LNCaP clone FGC (cell line): ENCODE measurements around the gene SPEF1.

ENCODE experiments used
- DNase-seq: peaks from one replicate; pipeline ENCODE4 v3.0.0-alpha.2; 2011; ENCODE audit warnings: low read depth
- H3K4me3 ChIP-seq: 2 replicates; pipeline ENCODE4 v1.5.1; 2011; ENCODE audit warnings: mild to moderate bottlenecking, low read depth, low read length, control low read depth
- CTCF ChIP-seq: IDR thresholded peaks from 2 replicates; pipeline ENCODE4 v1.5.1; 2012; ENCODE audit warnings: mild to moderate bottlenecking; ENCODE audit not compliant: control insufficient read depth, insufficient read depth; ENCODE audit errors: extremely low read depth

The SPEF1 gene

DNA sequence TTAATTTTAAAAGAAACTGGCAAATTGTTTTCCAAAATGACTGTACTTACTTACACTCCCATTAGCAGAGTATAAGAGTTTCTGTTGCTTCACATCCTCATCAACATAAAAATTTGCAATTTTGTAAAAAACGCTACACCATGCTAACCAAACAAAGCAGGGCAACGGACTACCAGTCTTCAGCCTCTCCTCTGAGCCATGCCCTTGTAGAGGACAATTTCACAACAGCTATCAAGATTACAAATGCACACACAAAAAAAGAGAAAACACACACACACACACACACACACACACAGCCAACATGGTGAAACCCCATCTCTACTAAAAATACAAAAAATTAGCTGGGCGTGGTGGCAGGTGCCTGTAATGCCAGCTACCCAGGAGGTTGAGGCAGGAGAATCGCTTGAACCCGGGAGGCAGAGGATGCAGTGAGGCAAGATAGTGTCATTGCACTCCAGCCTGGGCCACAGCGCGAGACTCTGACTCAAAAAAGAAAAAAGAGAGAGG, 9.6 kb downstream of the SPEF1 start:
- DNase-seq = no peak
- no peak overlapping the region for H3K4me3 ChIP-seq
- TF ChIP-seq CTCF = no peak

DNA sequence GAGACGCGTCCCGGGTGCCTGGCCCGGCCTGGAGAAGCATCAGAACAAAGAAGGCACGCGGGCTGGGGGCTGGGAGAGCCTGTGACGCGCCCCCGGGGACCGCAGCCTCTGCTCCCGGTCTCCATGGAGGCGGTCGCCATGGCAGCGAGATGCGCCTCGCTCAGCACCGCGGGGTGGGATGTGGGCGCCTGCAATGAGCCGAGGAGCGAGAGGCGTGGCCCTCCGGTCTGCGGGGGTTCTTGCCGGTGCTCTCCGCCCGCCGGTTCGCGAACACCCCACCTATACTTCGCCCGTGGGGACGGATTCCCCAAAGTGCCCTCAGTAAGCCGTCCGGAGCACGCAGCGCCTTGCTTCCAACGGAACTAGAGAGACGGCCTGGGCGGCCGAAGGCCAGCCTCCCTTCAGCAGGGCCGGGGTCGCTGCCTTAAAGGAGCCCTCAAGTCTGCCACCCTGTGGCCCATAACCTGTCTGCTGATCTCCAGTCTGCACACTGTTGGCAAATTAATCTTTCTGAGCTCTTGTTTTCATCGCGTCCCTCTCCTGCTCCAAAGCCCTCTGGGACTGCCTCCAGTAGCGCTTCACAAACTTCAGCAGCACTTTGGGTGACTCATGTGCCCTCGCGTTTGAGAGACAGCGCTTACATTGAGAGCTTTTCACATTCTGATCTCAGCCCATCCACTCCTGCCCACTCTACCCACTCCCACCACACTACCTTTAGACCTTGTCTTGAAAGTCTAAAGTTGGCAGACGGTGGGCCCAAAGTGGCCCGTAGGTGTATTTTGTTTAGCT, 12.7 kb downstream of the SPEF1 start:
- H3K4me3 ChIP-seq = peak overlapping the region; percentile 82
- peak; percentile 50 for DNase-seq
- TF ChIP-seq CTCF = peak; percentile 66

DNA sequence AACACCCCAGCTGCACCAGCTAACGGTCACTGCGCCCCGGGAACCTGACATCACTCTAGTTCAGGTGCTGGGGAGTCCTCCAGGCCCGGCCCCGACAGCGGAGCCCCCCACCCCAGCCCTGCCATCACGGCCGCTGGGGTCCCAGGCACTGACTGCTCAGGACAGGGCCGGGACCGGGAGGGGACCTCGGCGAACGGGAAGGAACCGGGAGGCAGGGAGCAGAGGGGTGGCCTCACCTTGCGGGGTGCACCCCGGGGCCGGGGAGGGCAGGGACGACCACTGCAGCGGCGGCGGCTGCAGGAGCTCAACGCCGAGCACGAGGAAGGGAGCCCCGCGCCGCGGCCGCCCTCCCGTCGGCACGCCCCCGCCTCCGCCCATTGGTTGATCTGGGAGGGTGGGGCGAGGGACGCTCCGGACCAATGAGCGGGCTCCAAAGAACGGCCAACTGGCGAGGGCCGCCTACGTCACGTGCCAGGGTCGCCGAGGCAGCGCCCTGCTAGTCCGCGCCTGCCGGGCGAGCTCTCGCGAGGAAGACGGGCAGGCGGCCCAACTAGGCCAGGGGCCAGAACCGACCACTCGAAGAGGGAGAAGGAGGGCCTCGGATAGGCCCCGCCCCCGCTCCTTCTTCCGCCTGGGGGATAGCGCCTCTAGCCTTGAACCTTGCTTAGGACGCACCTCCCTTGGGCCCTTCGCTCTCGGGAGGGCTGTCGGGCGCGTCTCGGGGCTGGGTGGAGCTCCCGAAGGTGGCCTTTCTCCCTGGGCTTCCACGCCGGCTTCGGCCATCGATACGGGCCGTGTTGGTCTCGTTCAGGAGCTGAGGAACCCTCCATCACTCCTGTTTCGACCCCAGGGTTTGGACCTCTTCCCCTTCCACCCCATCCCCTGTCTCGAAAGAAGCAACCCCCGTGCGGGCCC, 13.6 kb downstream of the SPEF1 start, which contains the start of gene ADISSP:
ADISSP (minus strand) TSS at position 327 of the 915 bp plus-strand sequence. CDS start 7,653 bp downstream, outside the sequence.
- H3K4me3 ChIP-seq = peak within 1 kb of the TSS; percentile 82
- DNase-seq = peak; percentile 90
- no peak for TF ChIP-seq CTCF

DNA sequence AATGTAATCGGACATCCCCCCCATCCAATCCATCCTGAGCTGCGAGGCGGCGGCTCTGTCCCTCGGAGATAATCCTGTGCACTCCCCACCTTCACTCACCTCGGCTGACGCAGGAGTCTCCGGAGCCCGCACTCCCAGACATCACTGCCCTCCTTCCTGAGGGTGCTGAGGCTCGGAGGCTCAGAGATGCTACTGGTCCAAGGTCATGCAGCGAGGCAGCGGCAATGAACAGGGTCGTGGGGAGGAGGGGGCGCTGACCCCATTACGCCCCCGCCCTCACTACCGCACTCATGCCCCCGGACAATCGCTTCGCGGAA, 14.2 kb downstream of the SPEF1 start:
- H3K4me3 ChIP-seq = peak overlapping the region; percentile 82
- no peak for TF ChIP-seq CTCF
- DNase-seq = no peak

DNA sequence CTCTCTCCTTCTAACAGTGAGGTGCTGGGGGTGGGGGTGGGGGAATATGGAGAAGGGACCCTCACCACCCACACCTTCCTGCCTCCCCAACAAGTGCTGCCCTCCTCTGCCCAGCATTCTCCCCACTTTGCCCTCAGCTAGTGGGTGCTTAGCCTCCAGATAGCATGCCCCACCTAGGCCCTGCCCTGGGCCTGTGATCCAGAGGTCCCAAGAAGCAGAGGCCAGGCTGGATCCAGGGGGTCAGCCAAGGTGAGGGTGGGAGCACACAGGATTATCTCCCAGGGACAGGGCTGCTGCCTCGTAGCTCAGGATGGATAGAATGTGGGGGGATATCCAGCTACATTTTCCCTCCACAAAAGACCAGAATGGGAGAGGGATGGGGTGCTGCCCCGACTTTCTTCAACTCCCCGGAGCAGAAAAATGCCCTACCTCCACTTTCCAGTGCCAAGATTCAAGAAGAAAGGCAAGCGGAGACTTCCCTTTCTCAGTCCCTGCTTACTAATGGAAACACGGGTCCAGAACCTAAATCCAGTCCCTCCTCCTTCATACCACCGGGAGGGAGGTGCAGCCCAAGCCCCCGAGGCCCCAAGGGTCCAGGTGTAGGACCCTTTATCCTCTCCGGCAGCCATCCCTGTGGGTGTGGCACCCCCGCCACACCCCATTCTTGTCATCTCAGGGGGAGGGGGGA, 14.7 kb downstream of the SPEF1 start:
- no peak for DNase-seq
- peak overlapping the region; percentile 82 for H3K4me3 ChIP-seq
- TF ChIP-seq CTCF = no peak

- DNase-seq = no peak
- no peak overlapping the region for H3K4me3 ChIP-seq
- TF ChIP-seq CTCF = no peak
These were observed 15.9 kb downstream of the SPEF1 start for GRCh38 chr20:3765171-3765882.
